Natural killer cell (primary cell): ENCODE measurements around the gene MYO7B. TPM values are rescaled to one million over a fixed set of nuclear protein-coding genes. Genes with fewer than 3 reads are reported as not detected.

Experiments used
- ATAC-seq, 3 donors: fragments of 150-1000 bp in 2 of 3; fragments of 200-7000 bp in 1 of 3; cut with Tn5 transposase; 1 replicate in 1 of 3; 2 replicates in 2 of 3; pipeline ENCODE4 v1.10.0; 2021; ENCODE audit warnings: mild to moderate bottlenecking in 2 of 3, moderate library complexity in 2 of 3
- DNase-seq, 2 donors: peaks; one replicate each; pipeline versions ENCODE4 v3.0.0 to v3.0.0-alpha.2; 2013 to 2021; ENCODE audit warnings: mixed read lengths in 1 of 2
- H3K27ac ChIP-seq: one replicate; pipeline ENCODE4 v1.5.1; 2013; ENCODE audit warnings: mild to moderate bottlenecking, low read length
- H3K27me3 ChIP-seq: one replicate; pipeline ENCODE4 v1.6.1; 2013; ENCODE audit warnings: low read length; ENCODE audit not compliant: control insufficient read depth, insufficient read depth
- H3K36me3 ChIP-seq: one replicate; pipeline ENCODE4 v1.6.1; 2013; ENCODE audit warnings: low read length; ENCODE audit not compliant: control insufficient read depth, insufficient read depth
- H3K4me1 ChIP-seq: one replicate; pipeline ENCODE4 v1.6.1; 2013; ENCODE audit warnings: low read length; ENCODE audit not compliant: control insufficient read depth, insufficient read depth
- H3K4me3 ChIP-seq: one replicate; pipeline ENCODE4 v1.5.1; 2013; ENCODE audit warnings: low read length
- H3K9me3 ChIP-seq: one replicate; pipeline ENCODE4 v1.6.1; 2013; ENCODE audit warnings: low read length; ENCODE audit not compliant: control insufficient read depth, insufficient read depth
- H3K27ac Mint-ChIP-seq, 2 donors: one replicate each; pipeline ENCODE4 v1.8.0; 2022; ENCODE audit warnings: mild to moderate bottlenecking in 2 of 2, mixed read lengths in 2 of 2, moderate library complexity in 1 of 2
- H3K27me3 Mint-ChIP-seq, 2 donors: one replicate each; pipeline ENCODE4 v1.8.0; 2022; ENCODE audit warnings: low read depth in 2 of 2, mixed read lengths in 2 of 2
- H3K36me3 Mint-ChIP-seq: one replicate; pipeline ENCODE4 v1.8.0; 2022; ENCODE audit warnings: mixed read lengths
- H3K4me1 Mint-ChIP-seq, 2 donors: one replicate each; pipeline ENCODE4 v1.8.0; 2022; ENCODE audit warnings: mixed read lengths in 2 of 2
- H3K4me3 Mint-ChIP-seq: one replicate; pipeline ENCODE4 v1.8.0; 2022; ENCODE audit warnings: mild to moderate bottlenecking, moderate library complexity, mixed read lengths
- H3K9me3 Mint-ChIP-seq, 2 donors: one replicate each; pipeline ENCODE4 v1.8.0; 2022; ENCODE audit warnings: mixed read lengths in 2 of 2
- WGBS: methylation state at CpG from one replicate; pipeline ENCODE4 v1.1.7; 2013; ENCODE audit warnings: missing lambda C conversion rate; ENCODE audit not compliant: insufficient coverage; 5-methylcytosine and 5-hydroxymethylcytosine counted together
- intact Hi-C: fragments of 100-400 bp; cut with micrococcal nuclease; formaldehyde crosslinking; loops from one replicate; pipeline ENCODE4 v1.14.2; 2022
- total RNA-seq, 4 donors: library from RNA; stranded (reverse); fragments of 120-200 nt in 1 of 4; gene quantifications; one replicate each; pipeline versions ENCODE4 v1.2.3 to v1.2.4, GENCODE V29; 2013 to 2022
- TF ChIP-seq, protein P1 (sequence below): fragments of 200-600 bp; IDR thresholded peaks from one replicate; pipeline ENCODE4 v1.8.0; 2022; ENCODE audit warnings: antibody characterized with exemption

The MYO7B gene
- total RNA-seq, 3 donors from 2014 or later (not counting 1 experiment from before 2014, with no cell fraction given) = 0.14 to 0.45 (median 0.25) TPM

DNA sequence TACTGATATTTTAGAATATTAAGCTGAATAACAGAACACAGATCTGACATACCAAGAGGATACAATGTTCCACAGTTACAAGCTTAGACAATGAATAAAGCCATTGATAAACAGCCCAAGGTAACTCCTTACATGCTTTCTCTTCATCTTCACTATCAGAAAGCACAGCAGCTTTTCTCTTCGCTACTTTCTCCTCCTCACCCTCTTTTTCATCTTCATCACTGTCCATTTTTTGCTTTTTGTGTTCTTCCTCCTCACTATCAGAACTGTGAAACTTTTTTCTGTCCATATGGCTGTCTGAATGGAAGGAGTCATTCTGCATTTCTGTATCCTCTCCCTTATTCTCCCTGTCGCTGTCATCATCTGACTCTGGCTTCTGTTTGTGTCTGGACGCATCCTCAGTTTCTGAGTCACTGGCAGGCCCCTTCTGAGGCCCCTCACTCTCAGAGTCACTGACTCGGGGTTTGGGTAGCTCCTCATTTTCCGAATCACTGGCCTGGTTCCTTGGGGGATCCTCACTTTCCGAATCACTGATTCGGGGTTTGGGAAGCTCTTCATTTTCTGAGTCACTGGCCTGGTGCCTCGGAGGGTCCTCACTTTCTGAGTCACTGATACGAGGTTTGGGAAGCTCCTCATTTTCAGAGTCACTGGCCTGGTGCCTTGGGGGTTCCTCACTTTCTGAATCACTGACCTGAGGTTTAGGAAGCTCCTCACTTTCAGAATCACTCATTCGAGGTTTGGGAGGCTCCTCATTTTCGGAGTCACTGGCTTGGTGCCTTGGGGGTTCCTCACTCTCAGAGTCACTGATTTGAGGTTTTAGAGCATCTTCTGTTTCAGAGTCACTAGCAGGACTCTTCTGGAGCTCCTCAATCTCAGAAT lies 30.7 kb upstream of the MYO7B start:
- intact Hi-C loops = no loop called here
- Histone ChIP-seq H3K4me1 (no peaks in the 10 kb centered on the region), H3K27ac (no peak overlapping the region), H3K36me3 (peaks cover 63% of the 10 kb centered on the region), H3K9me3 (no peaks in the 10 kb centered on the region), H3K27me3 (no peaks in the 10 kb centered on the region), H3K4me3 (no peak overlapping the region)
- H3K4me1 Mint-ChIP-seq = peaks cover 20 to 33% of the 10 kb centered on the region in 2 donors
- H3K27me3 Mint-ChIP-seq = no peaks in the 10 kb centered on the region
- H3K9me3 Mint-ChIP-seq = no peaks in the 10 kb centered on the region
- ATAC-seq (no peak), DNase-seq (no peak)
- H3K4me3 Mint-ChIP-seq = no peak overlapping the region
- WGBS = 86% methylated on average over 11 of the region's 11 CpGs
- no peak overlapping the region for H3K27ac Mint-ChIP-seq
- peaks cover 52% of the 10 kb centered on the region for H3K36me3 Mint-ChIP-seq
- TF ChIP-seq, protein P1, sequence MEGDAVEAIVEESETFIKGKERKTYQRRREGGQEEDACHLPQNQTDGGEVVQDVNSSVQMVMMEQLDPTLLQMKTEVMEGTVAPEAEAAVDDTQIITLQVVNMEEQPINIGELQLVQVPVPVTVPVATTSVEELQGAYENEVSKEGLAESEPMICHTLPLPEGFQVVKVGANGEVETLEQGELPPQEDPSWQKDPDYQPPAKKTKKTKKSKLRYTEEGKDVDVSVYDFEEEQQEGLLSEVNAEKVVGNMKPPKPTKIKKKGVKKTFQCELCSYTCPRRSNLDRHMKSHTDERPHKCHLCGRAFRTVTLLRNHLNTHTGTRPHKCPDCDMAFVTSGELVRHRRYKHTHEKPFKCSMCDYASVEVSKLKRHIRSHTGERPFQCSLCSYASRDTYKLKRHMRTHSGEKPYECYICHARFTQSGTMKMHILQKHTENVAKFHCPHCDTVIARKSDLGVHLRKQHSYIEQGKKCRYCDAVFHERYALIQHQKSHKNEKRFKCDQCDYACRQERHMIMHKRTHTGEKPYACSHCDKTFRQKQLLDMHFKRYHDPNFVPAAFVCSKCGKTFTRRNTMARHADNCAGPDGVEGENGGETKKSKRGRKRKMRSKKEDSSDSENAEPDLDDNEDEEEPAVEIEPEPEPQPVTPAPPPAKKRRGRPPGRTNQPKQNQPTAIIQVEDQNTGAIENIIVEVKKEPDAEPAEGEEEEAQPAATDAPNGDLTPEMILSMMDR = no peak

DNA sequence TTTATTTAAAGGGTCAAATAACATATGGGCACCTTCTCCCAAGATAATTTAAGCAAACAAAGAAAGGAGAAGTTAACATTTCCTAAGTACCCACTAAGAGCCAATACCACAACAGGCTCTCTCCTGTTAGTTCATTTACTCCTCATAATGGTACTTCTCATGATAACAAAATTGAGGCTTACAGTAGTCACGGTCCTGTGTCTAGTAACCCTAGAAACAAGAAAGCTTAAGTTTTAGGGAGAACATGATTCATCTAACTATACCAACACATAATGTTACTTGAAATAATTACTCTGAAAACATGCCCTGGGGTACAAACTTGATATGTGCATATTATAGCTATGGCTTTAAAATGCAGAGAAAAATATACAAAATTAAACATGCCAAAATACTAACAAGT lies 29.0 kb upstream of the MYO7B start:
- Histone ChIP-seq H3K27me3 (no peaks in the 10 kb centered on the region), H3K27ac (no peak overlapping the region), H3K9me3 (no peaks in the 10 kb centered on the region), H3K4me3 (no peak overlapping the region), H3K36me3 (peaks cover 49% of the 10 kb centered on the region), H3K4me1 (no peaks in the 10 kb centered on the region)
- 86% methylated on average over 1 of the region's 1 CpG for WGBS
- Mint-ChIP-seq H3K4me3 (no peak overlapping the region), H3K9me3 (no peaks in the 10 kb centered on the region), H3K4me1 (peaks cover 37 to 50% of the 10 kb centered on the region in 2 donors), H3K36me3 (peaks cover 35% of the 10 kb centered on the region), H3K27me3 (no peaks in the 10 kb centered on the region), H3K27ac (no peak overlapping the region)
- intact Hi-C loops = no loop called here
- DNase-seq = no peak
- TF ChIP-seq, protein P1 = no peak
- ATAC-seq = no peak

DNA sequence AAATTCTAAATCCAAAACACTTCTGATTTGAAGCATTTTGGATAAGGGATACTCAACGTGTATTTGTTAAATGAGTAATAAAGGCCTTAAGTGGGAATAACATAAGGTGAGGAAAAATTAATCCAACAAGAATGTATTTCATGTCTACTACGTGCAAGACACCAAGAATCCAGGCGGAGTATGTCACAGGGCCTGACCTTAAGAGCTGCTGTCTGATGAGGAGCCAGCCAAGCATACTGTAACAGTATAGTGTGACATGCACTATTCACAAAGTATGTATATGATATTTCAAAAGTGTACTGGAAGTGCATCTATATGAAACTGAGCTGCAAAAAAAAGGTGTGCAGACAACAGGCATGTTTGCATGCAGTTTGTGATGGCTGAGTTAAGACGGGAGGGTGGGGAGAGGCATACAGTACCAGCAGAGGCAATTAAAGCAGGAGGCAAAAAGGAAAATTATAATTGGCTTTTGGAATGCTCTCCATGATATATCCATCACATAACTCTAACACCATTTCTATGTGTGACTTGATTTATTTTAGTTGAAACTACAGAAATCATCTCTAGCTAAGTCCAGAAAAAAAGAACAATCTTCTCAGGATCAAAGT lies 27.4 kb upstream of the MYO7B start:
- peaks cover 51 to 63% of the 10 kb centered on the region in 2 donors for H3K4me1 Mint-ChIP-seq
- intact Hi-C loops = no loop called here
- no peak overlapping the region for H3K27ac ChIP-seq
- TF ChIP-seq, protein P1 = no peak
- no peaks in the 10 kb centered on the region for H3K4me1 ChIP-seq
- H3K4me3 Mint-ChIP-seq = no peak overlapping the region
- no peak overlapping the region for H3K4me3 ChIP-seq
- peaks cover 35% of the 10 kb centered on the region for H3K36me3 ChIP-seq
- peak overlapping the region in 1 of 2 donors; percentile 53 for H3K27ac Mint-ChIP-seq
- H3K27me3 Mint-ChIP-seq = no peaks in the 10 kb centered on the region
- WGBS = 97% methylated on average over 4 of the region's 4 CpGs
- ATAC-seq = no peak
- no peaks in the 10 kb centered on the region for H3K9me3 ChIP-seq
- no peaks in the 10 kb centered on the region for H3K27me3 ChIP-seq
- no peak for DNase-seq
- no peaks in the 10 kb centered on the region for H3K9me3 Mint-ChIP-seq
- H3K36me3 Mint-ChIP-seq = peaks cover 19% of the 10 kb centered on the region
